Measurements from ENCODE around the gene CNTN4.

- TF ChIP-seq POLR2A (IDR thresholded peaks at IDR 0.05) (no peak), CTCF (IDR thresholded peaks at IDR 0.05) (no peak)
Measured at GRCh38 chr3:2908693-2909351, 810.2 kb downstream of the CNTN4 start.
